GM21423 (cell line): ENCODE results near the gene LIPH.
A peak's percentile ranks its signal among the peaks of the same experiment; 100 is the strongest.
"Not testable (repeated sequence)": the region's sequence is repeated elsewhere in the genome, so short reads cannot be mapped to it uniquely, and the experiment has no call there.

Experiments
- ATAC-seq: cut with Tn5 transposase; IDR thresholded peaks from one replicate; pipeline ENCODE4 v1.9.1; 2021; ENCODE audit warnings: mild to moderate bottlenecking, moderate library complexity; ENCODE audit not compliant: unreplicated experiment

LIPH gene

GRCh38 chr3:185552358-185552877 is at the start of gene LIPH:
LIPH (minus strand) TSS chr3:185552588; CDS start chr3:185552471, 117 bp downstream.
- peak; percentile 85 for ATAC-seq

GRCh38 chr3:185595526-185595925 is 43.1 kb upstream of the LIPH start:
- peak; percentile 47 for ATAC-seq

GRCh38 chr3:185594073-185594472 is 41.7 kb upstream of the LIPH start:
- no peak for ATAC-seq

- no peak for ATAC-seq
Observed at GRCh38 chr3:185586686-185587039, 34.3 kb upstream of the LIPH start.

GRCh38 chr3:185585859-185586685 is 33.7 kb upstream of the LIPH start, which contains the start of gene SENP2:
SENP2 (plus strand) TSS chr3:185586295; CDS start chr3:185586414, 119 bp downstream.
- ATAC-seq: peak; percentile 96

- ATAC-seq: no peak
Observed at GRCh38 chr3:185585518-185585858, 33.1 kb upstream of the LIPH start.

GRCh38 chr3:185584686-185585085 is 32.3 kb upstream of the LIPH start:
- no peak for ATAC-seq

GRCh38 chr3:185583925-185584324 is 31.5 kb upstream of the LIPH start:
- ATAC-seq: no peak

- no peak for ATAC-seq
Observed at GRCh38 chr3:185582871-185583270, 30.5 kb upstream of the LIPH start.

GRCh38 chr3:185582236-185582635 is 29.8 kb upstream of the LIPH start:
- ATAC-seq: no peak

GRCh38 chr3:185575108-185575869 is 22.9 kb upstream of the LIPH start:
- ATAC-seq: peak; percentile 83

GRCh38 chr3:185572183-185572582 is 19.8 kb upstream of the LIPH start:
- no peak for ATAC-seq

- ATAC-seq: no peak
Observed at GRCh38 chr3:185561958-185562357, 9.6 kb upstream of the LIPH start.

- ATAC-seq: no peak
Observed at GRCh38 chr3:185561374-185561943, 9.1 kb upstream of the LIPH start.

GRCh38 chr3:185560676-185561075 is 8.3 kb upstream of the LIPH start:
- ATAC-seq: no peak

- ATAC-seq: no peak
Observed at GRCh38 chr3:185559706-185560090, 7.3 kb upstream of the LIPH start.

GRCh38 chr3:185558395-185558794 is 6.0 kb upstream of the LIPH start:
- ATAC-seq: no peak

GRCh38 chr3:185556640-185557039 is 4.3 kb upstream of the LIPH start:
- not testable (repeated sequence) for ATAC-seq

GRCh38 chr3:185555860-185556347 is 3.5 kb upstream of the LIPH start:
- no peak for ATAC-seq

- ATAC-seq: no peak
Observed at GRCh38 chr3:185555101-185555501, 2.7 kb upstream of the LIPH start.

GRCh38 chr3:185549651-185550111 is 2.7 kb downstream of the LIPH start:
- ATAC-seq: no peak
